ENCODE data around the gene CACNA1C.

Gene CACNA1C

DNA sequence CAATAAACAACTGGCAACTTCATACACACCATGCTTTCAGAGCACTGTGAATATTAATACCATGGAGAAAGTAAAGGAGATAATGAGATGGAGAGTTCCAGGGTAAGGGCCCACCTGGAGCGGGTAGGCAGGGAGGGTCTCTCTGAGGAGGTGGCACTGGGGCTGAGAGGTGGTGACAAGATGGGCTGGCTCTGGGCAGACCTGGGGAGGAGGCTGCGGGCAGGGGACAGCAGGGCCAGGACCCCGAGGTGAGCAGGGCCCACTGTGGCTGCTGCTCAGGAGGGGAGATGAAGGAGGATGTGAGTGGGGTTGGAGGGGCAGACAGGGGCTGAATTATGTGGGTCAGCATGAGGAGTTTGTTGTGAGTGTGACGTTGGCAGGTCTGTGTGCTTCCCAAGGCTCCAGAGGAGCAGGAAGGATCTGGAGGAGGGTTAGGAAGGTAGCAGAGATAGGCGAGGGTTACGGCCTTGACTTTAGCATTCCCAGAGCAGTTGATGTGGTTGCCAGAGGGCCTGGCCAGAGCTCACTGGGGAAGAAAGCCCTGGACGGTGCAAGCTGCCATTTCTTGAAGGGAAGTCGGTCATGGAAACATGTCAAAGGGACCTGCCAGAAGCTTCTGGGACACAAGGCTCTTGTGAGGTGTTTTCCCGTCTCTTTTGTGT lies 88.2 kb downstream of the CACNA1C start:
- no peak for DNase-seq (ENCODE audit: low spot score)

DNA sequence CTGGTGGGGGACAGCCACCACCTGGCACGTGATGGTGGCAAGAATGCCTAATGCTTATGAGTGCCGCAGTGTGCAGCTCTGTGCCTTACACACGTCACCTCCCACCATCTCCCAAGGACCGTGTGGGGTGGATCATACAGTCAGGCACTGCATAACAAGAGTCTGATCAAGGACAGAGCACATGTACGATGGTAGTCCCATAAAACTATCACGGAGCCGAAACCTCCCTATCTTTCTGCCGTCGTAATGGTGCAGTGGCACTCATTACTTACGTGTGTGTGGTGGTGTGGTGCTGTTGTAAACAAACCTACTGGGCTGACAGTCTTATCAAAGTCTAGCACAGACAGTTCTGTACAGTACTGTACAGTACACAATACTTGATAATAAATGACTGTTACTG lies 89.3 kb downstream of the CACNA1C start:
- no peak for DNase-seq (ENCODE audit: low spot score)

DNA sequence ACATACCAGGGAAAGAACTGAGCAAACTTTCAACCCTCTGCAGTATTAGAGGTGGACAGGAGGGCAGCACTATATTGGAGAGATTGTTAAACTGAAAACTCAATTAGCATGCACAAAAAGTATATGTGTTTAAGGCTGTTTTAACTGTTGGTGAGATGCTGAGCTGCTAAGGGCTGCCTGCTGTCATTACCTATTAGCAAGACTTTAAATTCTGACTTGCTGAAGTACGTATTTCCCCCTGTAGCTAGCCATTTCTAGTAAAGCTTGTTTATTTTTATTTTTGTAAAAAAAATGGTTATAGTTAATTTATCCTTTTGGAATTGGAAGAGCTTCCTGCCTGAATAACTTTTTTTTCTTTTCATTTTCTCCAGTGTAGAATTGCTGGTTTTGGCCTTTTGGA lies 92.2 kb downstream of the CACNA1C start:
- DNase-seq (ENCODE audit: low spot score): no peak

DNA sequence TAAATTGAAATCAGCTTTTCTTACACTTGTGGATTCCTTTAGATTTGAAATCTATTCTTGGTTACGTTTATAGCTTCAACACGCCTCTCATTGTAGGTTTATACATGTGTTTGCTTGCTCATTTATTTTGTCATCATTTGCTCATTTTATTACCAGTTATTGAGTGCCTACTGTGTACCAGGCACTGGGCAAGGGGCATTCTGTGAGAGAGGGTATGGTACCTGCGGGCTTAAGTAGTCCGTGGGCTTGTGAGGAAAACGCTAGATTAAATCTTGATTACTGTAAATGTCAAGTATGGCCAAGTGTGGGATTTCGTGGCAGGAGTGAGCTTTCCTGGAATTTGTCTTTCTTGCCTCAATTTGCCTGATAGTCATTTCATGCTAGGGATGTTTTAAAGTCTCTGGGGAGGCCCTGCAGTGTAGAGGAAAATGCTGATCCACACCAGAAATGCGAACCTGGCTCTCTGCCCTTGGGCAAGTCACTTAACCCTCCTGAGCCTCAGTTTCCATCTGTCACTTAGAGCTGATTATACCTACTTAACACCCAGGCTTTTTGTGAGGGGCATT lies 92.7 kb downstream of the CACNA1C start:
- no peak for DNase-seq (ENCODE audit: low spot score)

DNA sequence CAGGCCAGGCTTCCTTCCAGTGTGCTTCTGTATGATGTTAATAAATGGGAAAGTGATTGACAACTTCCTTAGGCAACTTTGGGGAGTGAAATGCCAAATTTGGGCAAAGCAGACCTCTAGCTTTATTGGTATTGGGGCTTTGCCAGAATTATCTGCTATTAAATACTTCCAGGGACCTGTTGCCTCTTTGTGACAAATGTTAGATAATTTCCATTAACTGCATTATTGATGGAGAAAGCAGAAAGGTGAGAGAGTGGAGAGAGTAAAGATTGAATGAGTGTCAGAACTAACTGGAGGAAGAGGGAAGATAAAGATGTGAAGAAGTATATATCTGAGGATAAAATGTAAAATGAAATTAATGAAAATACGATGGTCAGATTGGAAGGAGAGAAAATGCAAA lies 94.5 kb downstream of the CACNA1C start:
- no peak for DNase-seq (ENCODE audit: low spot score)

DNA sequence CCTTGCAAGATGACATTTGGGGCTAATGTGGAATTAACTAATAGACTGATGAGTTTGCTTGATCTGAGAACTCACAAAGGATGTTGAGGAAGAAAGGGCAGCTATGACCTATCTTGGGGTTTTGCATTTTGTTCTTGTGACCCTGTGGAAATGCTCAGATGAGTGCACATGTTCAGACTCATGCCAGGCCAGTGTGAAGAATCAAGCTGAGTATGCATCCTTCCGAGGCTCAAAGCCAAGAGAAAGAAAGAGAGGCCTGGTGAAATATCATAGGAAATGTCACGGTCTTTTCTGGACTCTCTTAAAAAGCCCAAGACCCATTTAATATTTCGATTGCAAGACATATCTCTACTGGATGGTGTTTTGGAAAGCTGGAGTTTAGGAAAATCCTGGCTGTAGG lies 96.3 kb downstream of the CACNA1C start:
- DNase-seq (ENCODE audit: low spot score): no peak

DNA sequence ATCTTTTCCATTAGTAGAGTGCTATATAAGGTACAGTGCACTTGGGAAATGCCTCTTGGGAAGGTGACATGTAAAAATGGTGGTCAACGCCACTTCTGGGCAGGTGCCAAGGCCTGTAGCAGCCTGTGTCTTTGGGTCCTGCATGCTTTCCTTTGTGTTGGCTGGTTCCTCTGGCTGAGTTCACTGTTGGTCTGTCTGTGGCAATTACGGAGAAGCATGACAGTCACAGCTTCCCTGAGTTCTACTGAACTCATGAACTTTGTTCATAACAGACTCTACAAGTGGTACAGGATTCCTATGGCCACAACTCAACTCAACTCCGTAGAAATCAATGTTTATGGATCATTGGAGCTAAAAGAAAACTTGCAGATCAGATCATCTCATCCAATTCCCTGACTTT lies 98.0 kb downstream of the CACNA1C start:
- DNase-seq (ENCODE audit: low spot score): no peak

DNA sequence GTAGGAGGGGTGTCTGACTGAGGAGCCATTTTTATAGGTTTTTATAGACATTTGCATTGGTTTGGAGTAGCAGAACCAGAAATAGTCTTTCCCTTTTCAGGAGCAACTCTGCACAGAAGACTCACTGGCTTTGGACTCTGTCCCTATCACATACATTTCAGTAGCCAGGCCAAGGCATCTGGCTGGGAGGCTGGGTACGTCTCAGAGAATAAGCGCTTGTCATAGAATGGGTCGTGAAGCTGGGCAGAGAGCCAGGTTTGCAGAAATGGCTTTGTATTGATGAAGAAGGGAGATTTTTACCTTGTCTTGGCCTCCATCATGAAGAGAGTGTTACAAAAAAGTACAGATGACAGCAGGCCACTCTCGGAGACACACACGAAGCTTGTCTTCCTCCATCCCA lies 98.6 kb downstream of the CACNA1C start:
- no peak for DNase-seq (ENCODE audit: low spot score)

DNA sequence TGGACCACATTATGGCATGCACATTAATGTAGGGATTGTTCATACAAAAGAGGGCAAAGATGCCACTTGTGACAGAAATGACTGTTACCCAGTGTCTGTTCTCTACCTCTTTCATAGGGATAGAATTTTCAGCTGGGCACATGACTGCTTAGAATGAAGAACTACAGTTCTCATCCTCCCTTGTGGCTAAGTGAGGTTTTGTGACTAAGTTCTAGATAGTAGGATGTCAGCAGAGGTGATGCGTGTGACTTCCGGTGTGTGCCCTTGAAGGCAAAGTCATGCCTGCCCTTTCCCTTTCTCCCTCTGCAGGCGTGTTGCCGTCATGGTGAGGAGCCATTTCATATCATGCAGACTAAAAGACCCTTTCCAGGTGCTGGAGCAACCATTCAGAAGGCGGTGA lies 99.3 kb downstream of the CACNA1C start:
- DNase-seq (ENCODE audit: low spot score): no peak

DNA sequence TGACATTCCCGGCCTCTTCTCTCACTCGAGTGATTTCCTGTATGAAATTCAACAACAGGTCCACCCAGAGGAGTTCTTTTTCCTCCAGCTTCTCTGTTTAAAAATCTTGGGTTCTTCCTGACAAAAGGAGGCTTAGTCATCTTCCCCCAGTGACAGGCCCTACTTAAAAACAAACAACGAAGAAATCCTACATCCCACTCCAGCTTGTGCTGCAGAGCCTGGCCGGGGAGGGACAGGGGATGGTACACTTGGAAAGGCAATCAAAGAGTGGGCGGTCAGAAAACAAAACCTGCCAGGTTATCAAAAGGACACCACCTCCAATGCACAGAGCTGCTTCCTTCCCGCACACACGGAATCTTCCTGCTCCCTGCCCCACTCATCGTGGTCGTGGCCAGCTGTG lies 101.3 kb downstream of the CACNA1C start:
- DNase-seq (ENCODE audit: low spot score): no peak

DNA sequence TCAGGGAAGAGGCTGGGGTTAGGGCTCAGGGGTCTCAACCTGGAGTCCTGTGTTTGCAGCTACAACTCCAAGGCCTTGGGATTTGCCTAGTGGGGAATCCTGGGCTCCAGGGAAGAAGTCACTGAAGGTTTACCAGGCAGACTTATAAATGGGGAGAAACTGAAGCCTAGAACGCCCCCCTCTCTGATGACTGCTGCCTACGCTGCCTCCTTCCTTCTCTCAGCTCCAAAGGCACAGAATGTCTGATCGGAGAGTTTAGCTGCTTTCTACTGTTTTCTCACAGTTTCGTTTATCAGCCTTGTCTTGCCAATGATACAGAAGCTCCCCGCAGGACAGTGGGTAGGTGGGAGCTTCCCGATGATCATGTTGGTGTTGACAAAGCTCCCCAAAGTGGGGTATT lies 101.7 kb downstream of the CACNA1C start:
- DNase-seq (ENCODE audit: low spot score): no peak

DNA sequence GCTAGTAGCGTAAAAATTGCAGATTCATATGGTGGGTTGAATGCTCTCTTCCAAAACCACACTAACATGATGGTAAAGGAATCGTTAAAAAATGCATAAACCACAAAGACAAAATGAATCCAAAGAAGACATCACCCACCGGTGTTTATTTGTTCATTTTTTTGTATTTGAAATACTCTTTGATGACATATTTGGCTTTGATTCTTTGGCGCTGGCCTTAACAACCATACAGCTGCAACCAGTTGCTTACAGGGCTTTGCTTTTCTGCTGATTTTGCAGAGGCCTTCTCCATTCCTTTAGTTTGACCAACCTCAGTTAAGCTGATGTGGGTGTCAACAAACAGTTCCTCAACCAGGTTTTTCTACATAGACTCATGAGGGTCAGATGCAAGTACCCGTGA lies 103.5 kb downstream of the CACNA1C start:
- DNase-seq (ENCODE audit: low spot score): no peak

DNA sequence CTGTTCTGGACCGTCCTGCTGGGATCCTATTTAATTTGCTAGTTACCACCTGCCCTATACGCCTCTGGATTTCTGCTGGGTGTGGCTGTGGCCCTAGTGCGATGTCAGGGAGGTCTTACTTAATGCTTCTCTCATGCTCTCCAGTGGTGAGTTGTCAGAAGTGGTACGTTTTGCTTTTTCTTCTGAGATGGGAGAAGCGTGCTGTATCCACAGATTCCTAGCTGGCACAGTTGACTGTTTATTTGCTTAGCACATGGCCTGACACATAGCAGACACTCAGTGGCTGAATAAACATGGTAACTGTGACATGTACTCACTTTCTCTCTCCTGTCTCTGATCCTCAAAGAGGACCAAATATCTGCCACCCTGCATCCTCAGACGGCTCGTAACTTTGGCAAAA lies 107.3 kb downstream of the CACNA1C start:
- DNase-seq (ENCODE audit: low spot score): no peak

DNA sequence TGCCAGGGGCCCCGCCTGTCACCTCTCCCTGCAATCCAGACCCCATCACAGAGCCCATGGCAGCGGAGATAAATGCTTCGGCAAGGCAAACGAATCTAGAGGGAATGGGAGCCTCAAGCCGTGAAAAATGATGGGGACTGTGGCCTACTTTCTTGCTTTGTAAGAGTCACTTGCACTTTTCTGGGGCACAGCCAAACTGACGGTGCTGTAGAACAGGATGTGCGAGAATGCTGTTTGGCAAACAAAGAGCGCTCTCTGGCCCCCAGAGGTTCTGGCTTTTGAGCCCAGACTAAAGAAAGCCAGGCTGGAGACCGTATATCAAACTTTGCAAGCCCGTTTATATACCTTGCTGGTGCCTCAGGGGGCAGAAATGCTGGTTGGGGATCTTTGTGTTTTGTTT lies 108.7 kb downstream of the CACNA1C start:
- DNase-seq (ENCODE audit: low spot score): peak; percentile 45

DNA sequence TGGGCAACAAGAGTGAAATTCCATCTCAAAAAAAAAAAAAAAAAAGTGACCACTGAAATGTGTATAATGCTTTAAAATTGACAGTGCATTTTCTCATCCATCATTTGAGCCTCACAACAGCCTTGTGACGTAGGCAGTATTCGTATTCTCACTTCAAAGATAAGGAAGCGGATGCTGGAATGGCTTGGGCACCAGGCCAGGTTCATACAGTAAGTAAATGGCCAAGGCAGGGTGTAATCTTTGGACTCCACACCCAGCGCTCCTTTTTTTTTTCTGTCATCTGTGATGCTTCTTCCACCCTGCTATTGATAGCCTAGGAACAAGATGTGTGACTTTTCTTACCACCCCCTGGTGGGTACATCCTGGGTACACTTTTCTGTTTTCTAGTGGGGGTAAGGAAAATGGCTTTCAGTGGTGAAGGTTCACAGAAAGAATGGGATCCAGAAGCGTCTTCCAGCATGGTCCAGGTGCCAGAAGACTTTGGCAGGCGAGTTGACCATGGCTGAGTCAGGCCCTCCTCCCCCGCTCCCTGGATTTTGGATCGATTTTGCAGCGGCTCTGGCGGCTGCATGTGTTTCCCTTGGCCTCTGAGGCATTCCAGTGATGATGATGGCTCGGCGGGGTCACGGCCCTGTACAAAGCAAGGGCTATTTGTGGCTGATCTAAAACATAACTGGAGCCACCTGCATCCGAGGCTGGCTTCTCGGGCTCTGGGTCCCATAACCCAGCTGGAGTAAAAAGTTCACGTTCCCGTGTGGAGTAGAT lies 110.6 kb downstream of the CACNA1C start:
- peak; percentile 37 for DNase-seq (ENCODE audit: low spot score)

DNA sequence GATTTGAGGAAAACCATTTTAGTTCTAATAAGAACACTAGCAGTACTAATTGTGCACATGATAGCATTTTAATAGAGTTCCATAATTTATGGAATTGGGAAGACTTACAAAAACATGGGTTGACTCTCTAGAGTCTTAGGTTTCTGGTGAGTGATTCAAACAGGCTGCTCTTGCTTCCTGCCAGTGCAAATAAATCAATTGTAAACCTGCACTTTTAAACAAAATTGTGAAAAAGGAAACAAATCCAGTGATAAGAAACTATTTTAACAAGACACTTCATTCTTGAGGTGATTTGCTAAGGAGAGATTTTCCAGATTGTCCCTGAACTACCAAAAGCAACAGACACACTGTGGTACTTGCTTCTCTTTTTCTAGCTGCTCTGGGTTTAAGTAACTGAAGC lies 112.2 kb downstream of the CACNA1C start:
- DNase-seq (ENCODE audit: low spot score): no peak

DNA sequence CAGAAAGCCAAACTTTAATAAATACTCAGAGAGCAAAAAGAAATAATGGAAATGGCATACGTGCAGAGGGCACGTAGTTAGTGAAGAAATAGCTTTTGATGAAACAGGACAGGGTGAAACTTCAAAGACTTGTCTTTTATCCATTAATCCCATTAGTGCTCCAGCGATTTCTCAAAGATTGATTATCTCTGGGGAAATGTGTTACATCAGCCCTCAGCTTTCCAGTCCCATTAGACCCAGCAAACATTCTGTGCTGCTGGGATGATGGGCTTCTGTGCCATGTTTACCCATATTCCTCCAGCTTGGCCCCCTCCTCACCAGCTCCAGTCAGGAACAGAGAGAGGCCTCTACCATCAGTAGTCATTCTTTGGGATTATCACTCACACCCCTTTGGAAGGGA lies 113.1 kb downstream of the CACNA1C start:
- no peak for DNase-seq (ENCODE audit: low spot score)

DNA sequence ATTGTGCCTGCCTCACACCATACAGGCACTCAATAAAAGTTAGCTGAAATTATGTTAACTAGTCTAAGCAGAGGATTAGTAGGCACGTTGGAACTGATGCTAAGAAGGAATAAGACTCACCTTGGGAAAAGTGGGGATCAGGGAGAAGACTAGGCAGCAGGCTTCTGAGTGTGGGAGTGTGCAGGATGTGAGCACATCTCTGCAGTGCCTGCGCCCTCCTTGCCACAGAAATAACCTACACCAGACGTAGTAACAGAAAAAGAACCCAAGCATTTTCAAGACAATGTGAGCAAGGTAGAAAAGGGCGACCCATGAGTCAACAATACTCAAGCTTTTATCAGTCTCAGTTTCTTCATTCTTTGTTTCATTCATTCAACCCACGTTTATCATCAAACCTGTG lies 113.9 kb downstream of the CACNA1C start:
- no peak for DNase-seq (ENCODE audit: low spot score)

DNA sequence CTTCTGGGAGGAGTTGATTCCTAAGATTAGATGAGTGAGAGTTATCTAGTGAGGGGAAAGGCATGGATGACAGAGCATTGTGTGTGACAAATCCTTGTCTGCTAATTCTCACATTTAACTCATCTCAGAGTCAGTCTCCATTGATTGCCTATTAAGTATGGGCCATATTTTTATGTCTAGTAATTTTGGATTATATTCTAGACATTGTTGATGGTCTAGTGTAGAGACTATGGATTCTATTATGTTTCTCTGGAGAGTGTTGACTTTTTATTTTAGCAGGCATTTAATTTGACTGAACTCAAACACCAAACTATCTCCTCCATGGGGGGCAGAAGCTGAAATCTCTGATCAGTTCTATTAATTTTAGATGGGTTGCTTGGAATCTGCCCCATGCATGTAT lies 114.4 kb downstream of the CACNA1C start:
- no peak for DNase-seq (ENCODE audit: low spot score)

DNA sequence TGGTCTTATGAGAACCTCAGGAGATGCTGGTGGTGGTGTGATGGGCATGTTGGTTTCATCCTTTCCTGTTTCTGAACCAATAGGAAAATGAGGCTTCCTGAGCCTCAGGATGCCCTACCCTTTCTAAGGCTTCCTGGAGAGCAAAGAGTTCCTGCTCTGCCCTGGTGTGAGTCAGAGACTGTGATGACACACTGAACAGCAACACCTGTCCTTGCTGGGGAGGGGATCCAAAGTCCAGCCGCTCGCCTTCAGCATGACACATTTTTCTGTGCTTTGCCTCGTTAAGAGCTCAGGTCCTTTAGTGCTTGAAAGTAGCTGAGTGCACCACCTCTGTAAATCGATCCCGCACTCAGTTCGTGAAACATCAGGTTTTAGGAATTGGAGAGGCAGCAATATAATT lies 116.0 kb downstream of the CACNA1C start:
- DNase-seq (ENCODE audit: low spot score): no peak

DNA sequence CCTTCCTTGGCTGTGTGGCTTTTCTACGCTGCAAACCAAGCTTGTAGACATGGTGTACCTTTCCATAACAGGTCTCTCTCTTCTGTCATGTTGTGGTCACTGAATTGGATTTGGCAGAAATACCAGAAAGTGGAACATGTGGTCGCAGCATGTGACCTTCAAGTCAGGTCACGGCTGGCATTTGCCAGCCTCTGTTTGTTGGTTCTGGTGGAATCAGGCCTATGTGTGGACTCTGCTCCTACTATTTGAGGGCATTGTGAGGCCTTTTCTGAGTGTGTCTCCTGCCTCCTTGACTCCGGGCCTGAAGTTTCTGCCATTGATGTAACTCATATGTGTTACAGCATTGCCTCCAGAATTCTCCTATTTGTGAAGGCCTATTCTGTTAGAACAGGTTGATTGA lies 116.7 kb downstream of the CACNA1C start:
- no peak for DNase-seq (ENCODE audit: low spot score)

DNA sequence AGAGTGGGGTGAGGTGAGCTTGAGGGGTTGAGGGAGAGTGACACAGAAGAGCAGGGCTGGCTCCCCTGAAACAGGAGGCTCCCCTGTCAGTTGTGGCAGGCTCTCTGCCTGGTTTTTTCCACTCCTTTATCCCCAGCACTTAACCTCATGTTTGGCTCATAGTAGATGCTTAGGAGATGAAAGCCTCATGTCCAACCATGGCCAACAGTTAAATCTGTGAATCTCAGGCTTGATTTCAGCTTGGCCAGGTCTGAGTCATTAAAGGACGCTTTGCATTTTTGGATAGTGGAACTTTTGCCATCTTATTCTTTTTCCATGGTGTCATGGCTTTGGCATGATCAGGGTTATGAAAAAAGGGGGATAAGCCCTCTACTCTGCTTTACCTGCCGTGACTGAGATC lies 117.2 kb downstream of the CACNA1C start:
- DNase-seq (ENCODE audit: low spot score): no peak

DNA sequence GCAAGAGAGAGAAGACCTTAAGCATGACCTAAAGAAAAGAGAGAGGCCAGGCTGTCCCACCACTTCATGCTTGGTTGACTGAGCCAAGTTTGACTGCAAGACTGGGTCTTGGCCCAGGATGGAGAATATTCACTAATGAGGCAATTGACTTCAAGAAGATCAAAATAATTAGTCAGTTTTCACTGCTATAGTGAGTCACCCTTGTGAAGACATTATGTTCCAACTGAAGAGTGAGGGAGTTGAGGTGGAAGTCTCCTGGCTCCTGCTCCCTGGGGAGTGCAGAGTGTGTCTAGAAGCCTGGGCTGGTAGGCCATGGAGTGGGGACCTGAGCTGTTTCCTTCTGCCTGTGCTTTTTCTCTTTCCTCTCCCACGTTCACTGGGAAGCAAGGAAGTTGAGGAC lies 117.6 kb downstream of the CACNA1C start:
- no peak for DNase-seq (ENCODE audit: low spot score)

Measured in globus pallidus (tissue), 1 donor.